SK-N-SH (cell line): ENCODE results near the gene C16orf96. TPM values are rescaled to one million over a fixed set of nuclear protein-coding genes. Genes with fewer than 3 reads are reported as not detected.

Experiments used
- CTCF ChIA-PET: fragments of 300-600, 350-600 bp; formaldehyde crosslinking; extraction: SDS; loops from one replicate; lab custom pipeline; 2021; lab: Yijun Ruan, JAX
- POLR2A ChIA-PET: fragments of 350-600 bp; sonication (Branson Sonifier 250); formaldehyde crosslinking; extraction: SDS; loops from one replicate; lab custom pipeline; 2020; ENCODE audit warnings: antibody characterized with exemption, inconsistent platforms; lab: Yijun Ruan, JAX
- DNase-seq: peaks from one replicate; pipeline ENCODE4 v3.0.0; 2012
- H2AFZ ChIP-seq: fragments of 200-600 bp; sonication (generic); 2 replicates; pipeline ENCODE4 v1.8.1; 2016; ENCODE audit warnings: antibody characterized with exemption, mild to moderate bottlenecking, low read depth
- H3F3A ChIP-seq: fragments of 200-600 bp; sonication (generic); replicated peaks from 2 replicates; pipeline ENCODE3; 2016; ENCODE audit warnings: antibody characterized with exemption, mild to moderate bottlenecking; ENCODE audit not compliant: insufficient read depth
- H3K27ac ChIP-seq, 2 experiments: fragments of 200-500 bp in 1 of 2; fragments of 200-600 bp in 1 of 2; sonication (Bioruptor generic) in 1 of 2; sonication (generic), shearing (Covaris generic) in 1 of 2; 2 replicates each; pipeline versions ENCODE4 v1.5.1 to v1.6.1; 2014 to 2016; ENCODE audit warnings: low read depth in 2 of 2, inconsistent platforms in 1 of 2, low read length in 1 of 2, mild to moderate bottlenecking in 1 of 2, mixed read lengths in 1 of 2
- H3K27me3 ChIP-seq: fragments of 200-600 bp; sonication (generic), shearing (Covaris generic); 2 replicates; pipeline ENCODE4 v1.6.1; 2016; ENCODE audit warnings: mixed run types; ENCODE audit not compliant: insufficient read depth
- H3K36me3 ChIP-seq, 2 experiments: fragments of 200-500 bp in 1 of 2; fragments of 200-600 bp in 1 of 2; sonication (Bioruptor generic) in 1 of 2; sonication (generic) in 1 of 2; replicated peaks in 1 of 2; 2 replicates each; pipeline versions ENCODE3 to v1.5.1; 2014 to 2016; ENCODE audit warnings: low read length in 1 of 2, mild to moderate bottlenecking in 1 of 2; ENCODE audit not compliant: insufficient read depth in 2 of 2, control insufficient read depth in 1 of 2
- H3K4me1 ChIP-seq, 2 experiments: fragments of 200-500 bp in 1 of 2; fragments of 200-600 bp in 1 of 2; sonication (Bioruptor generic) in 1 of 2; sonication (generic), shearing (Covaris generic) in 1 of 2; 2 replicates each; pipeline versions ENCODE4 v1.5.1 to v1.6.1; 2014 to 2016; ENCODE audit warnings: low read depth in 1 of 2, low read length in 1 of 2, mixed run types in 1 of 2; ENCODE audit not compliant: insufficient read depth in 2 of 2, control insufficient read depth in 1 of 2
- H3K4me2 ChIP-seq: fragments of 200-600 bp; sonication (generic), shearing (Covaris generic); 2 replicates; pipeline ENCODE4 v1.6.1; 2017; ENCODE audit warnings: mixed run types
- H3K4me3 ChIP-seq, 2 experiments: fragments of 200-500 bp in 1 of 2; fragments of 200-600 bp in 1 of 2; sonication (Bioruptor generic) in 1 of 2; sonication (generic), shearing (Covaris generic) in 1 of 2; 2 replicates each; pipeline versions ENCODE4 v1.5.1 to v1.8.1; 2014 to 2016; ENCODE audit warnings: low read depth in 2 of 2, inconsistent platforms in 1 of 2, low read length in 1 of 2, mild to moderate bottlenecking in 1 of 2, mixed read lengths in 1 of 2, moderate library complexity in 1 of 2
- H3K79me2 ChIP-seq: fragments of 200-600 bp; sonication (generic); 2 replicates; pipeline ENCODE4 v1.8.1; 2017; ENCODE audit warnings: mild to moderate bottlenecking; ENCODE audit not compliant: insufficient read depth
- H3K9ac ChIP-seq: fragments of 200-600 bp; sonication (generic); 2 replicates; pipeline ENCODE4 v1.6.1; 2017; ENCODE audit warnings: mixed run types
- H3K9me2 ChIP-seq: fragments of 200-600 bp; sonication (generic); 2 replicates; pipeline ENCODE4 v1.6.1; 2017; ENCODE audit warnings: mixed run types
- H3K9me3 ChIP-seq: fragments of 200-600 bp; sonication (generic); 2 replicates; pipeline ENCODE4 v1.6.1; 2017; ENCODE audit warnings: mixed run types, mild to moderate bottlenecking, moderate library complexity
- H4K20me1 ChIP-seq: fragments of 200-600 bp; sonication (generic); 2 replicates; pipeline ENCODE4 v1.6.1; 2017; ENCODE audit warnings: mild to moderate bottlenecking, mixed run types; ENCODE audit not compliant: insufficient read depth
- CHD2 ChIP-seq: fragments of 150-350 bp; IDR thresholded peaks from 2 replicates; pipeline ENCODE4 v1.6.1; 2018; ENCODE audit warnings: low read length; ENCODE audit not compliant: partially characterized antibody
- ELF1 ChIP-seq: IDR thresholded peaks from 2 replicates; pipeline ENCODE4 v1.4.0; 2012
- EP300 ChIP-seq, 2 experiments: IDR thresholded peaks; 2 replicates each; pipeline versions ENCODE4 v1.4.0 to v1.6.1; 2012; ENCODE audit warnings: borderline replicate concordance in 1 of 2, low read depth in 1 of 2, low read length in 1 of 2
- EZH2phosphoT487 ChIP-seq: fragments of 200-600 bp; sonication (generic); IDR thresholded peaks from 2 replicates; pipeline ENCODE4 v1.6.1; 2017; ENCODE audit warnings: low read depth, mixed run types, mild to moderate bottlenecking, antibody characterized with exemption, moderate library complexity, borderline replicate concordance
- GABPA ChIP-seq: IDR thresholded peaks from 2 replicates; pipeline ENCODE4 v1.4.0; 2012; ENCODE audit warnings: low read depth, mild to moderate bottlenecking
- JUND ChIP-seq: IDR thresholded peaks from 2 replicates; pipeline ENCODE4 v1.4.0; 2012
- NFIC ChIP-seq: IDR thresholded peaks from 2 replicates; pipeline ENCODE4 v1.4.0; 2012; ENCODE audit warnings: borderline replicate concordance
- RAD21 ChIP-seq: IDR thresholded peaks from 2 replicates; pipeline ENCODE4 v1.6.1; 2012; ENCODE audit warnings: mild to moderate bottlenecking, low read length
- REST ChIP-seq: IDR thresholded peaks from 2 replicates; pipeline ENCODE4 v1.6.1; 2012; ENCODE audit warnings: mild to moderate bottlenecking, low read depth, low read length, moderate library complexity
- RXRA ChIP-seq: IDR thresholded peaks from 2 replicates; pipeline ENCODE4 v1.4.0; 2012; ENCODE audit warnings: low read depth, mild to moderate bottlenecking, borderline replicate concordance
- SIN3A ChIP-seq: IDR thresholded peaks from 2 replicates; pipeline ENCODE4 v1.6.1; 2012; ENCODE audit warnings: low read depth, mild to moderate bottlenecking, low read length, moderate library complexity, borderline replicate concordance
- SMC3 ChIP-seq: IDR thresholded peaks from 2 replicates; pipeline ENCODE4 v1.6.1; 2012; ENCODE audit warnings: low read depth, low read length, improper control_type of control experiment
- WGBS: methylation state at CpG from one replicate; pipeline ENCODE4 v1.1.6; 2017; ENCODE audit warnings: low lambda C conversion rate; 5-methylcytosine and 5-hydroxymethylcytosine counted together
- polyA plus RNA-seq, 3 experiments: library from polyadenylated mRNA; depleted of rRNA; stranded (reverse); fragments of >200 nt; gene quantifications; 2 replicates each; pipeline ENCODE4 v1.2.3, GENCODE V29; 2012
- TF ChIP-seq, protein P1 (sequence below): IDR thresholded peaks from 2 replicates; pipeline ENCODE4 v1.4.0; 2012; ENCODE audit warnings: low read depth

Gene C16orf96
- polyA plus RNA-seq, 1 of the 3 experiments (the other 2 are of a cell fraction): 0.05 TPM

GRCh38 chr16:4510131-4510530 lies 46.0 kb upstream of the C16orf96 start:
- peaks cover 12 to 59% of the 10 kb centered on the region in 2 experiments for H3K36me3 ChIP-seq
- 79% methylated on average over 5 of the region's 5 CpGs for WGBS
- no peaks in the 10 kb centered on the region for H4K20me1 ChIP-seq

DNA sequence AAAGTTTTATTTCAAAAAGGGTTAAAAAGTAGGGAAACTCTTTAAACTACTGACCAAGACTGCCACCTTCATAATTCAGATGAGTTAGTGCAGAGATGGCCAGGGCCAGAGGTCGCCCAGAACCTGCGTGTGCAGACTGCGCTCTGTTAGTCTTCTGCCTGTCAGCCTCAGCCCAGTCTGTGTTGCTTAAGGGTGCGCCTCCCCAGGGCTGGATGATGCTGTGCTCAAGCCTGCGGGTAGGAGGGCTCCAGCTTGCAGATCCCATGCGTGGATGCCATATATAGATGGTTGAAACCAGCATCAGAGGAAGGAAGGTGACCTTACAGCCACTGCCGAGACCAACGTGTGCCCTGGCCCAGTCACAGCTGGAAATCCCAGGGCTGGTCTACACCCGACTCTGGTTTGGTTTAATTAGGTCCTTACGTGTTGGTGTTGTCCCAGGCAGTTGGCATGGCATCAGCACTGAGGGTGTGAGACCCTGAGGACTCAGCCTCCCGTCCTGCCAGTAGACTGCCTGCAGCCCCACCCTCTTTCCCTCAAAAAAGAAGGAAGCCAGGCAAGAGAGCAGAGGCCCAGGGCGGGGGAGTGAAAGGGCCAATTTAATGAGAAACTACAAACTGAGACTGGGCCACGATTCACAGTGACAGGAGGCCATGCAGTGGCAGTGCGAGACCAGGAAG lies 45.3 kb upstream of the C16orf96 start:
- no peaks in the 10 kb centered on the region for H3K27me3 ChIP-seq
- H3K9ac ChIP-seq: no peak overlapping the region
- no peaks in the 10 kb centered on the region for H3K9me3 ChIP-seq
- H3K4me2 ChIP-seq: no peak overlapping the region
- H2AFZ ChIP-seq: no peak overlapping the region
- no peak for DNase-seq
- no peaks in the 10 kb centered on the region for H3K9me2 ChIP-seq
- H3K36me3 ChIP-seq: peaks cover 8 to 59% of the 10 kb centered on the region in 2 experiments
- peaks cover 3% of the 10 kb centered on the region; the same call in 1 of the 2 replicates for H3K79me2 ChIP-seq
- 86% methylated on average over 14 of the region's 14 CpGs for WGBS
- H3F3A ChIP-seq: peaks cover 4% of the 10 kb centered on the region
- H3K4me1 ChIP-seq: no peaks in the 10 kb centered on the region; a peak in 1 of 4 replicates
- no peak overlapping the region for H3K27ac ChIP-seq
- ChIA-PET POLR2A (no interaction called here), CTCF (interaction anchor here (0.6 to 11.4 kb wide), 10 partner anchors 10 to 444 kb away, joined by 3 to 182 read pairs (median 4); no protein-coding TSS in a partner anchor)
- TF ChIP-seq RAD21 (no peak), GABPA (no peak), CHD2 (no peak), RXRA (no peak), SMC3 (no peak), EZH2phosphoT487 (no peak), REST (no peak), EP300 (IDR thresholded peaks at IDR 0.05; ENCODE audit: borderline replicate concordance in 1 of 2, low read depth in 1 of 2, low read length in 1 of 2) (no peak), SIN3A (no peak), JUND (no peak)
- H3K4me3 ChIP-seq: no peak overlapping the region
- no peaks in the 10 kb centered on the region for H4K20me1 ChIP-seq

More at GRCh38 chr16:4510131-4510530, 46.0 kb upstream of the C16orf96 start:
- CTCF ChIA-PET: interaction anchor here (0.6 to 11.4 kb wide), 9 partner anchors 10 to 76 kb away, joined by 3 to 182 read pairs (median 3); partner anchors contain the start of gene HMOX2
- Histone ChIP-seq H3K4me2 (no peak overlapping the region), H3K9me2 (no peaks in the 10 kb centered on the region), H3K79me2 (peaks cover 3% of the 10 kb centered on the region; the same call in 1 of the 2 replicates), H3K9ac (no peak overlapping the region), H3K27ac (no peak overlapping the region), H3K4me3 (no peak overlapping the region)
- TF ChIP-seq SIN3A: no peak
- TF ChIP-seq SMC3: no peak
- TF ChIP-seq, protein P1, sequence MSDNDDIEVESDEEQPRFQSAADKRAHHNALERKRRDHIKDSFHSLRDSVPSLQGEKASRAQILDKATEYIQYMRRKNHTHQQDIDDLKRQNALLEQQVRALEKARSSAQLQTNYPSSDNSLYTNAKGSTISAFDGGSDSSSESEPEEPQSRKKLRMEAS: no peak
- no peak for TF ChIP-seq ELF1
- no peak for TF ChIP-seq NFIC
- TF ChIP-seq, all 33 proteins: peak for 0
- Histone ChIP-seq H3K4me1 (no peaks in the 10 kb centered on the region; a peak in 1 of 4 replicates), H3F3A (peaks cover 2% of the 10 kb centered on the region), H3K27me3 (no peaks in the 10 kb centered on the region), H2AFZ (no peak overlapping the region), H3K9me3 (no peaks in the 10 kb centered on the region)
- POLR2A ChIA-PET: no interaction called here
- DNase-seq: no peak
